GM23248 (cell line): ENCODE results near the gene KCNJ1.

Experiments used
- EZH2 ChIP-seq: fragments of 200-600 bp; sonication (generic); IDR thresholded peaks from 2 replicates; pipeline ENCODE4 v1.6.1; 2018; ENCODE audit warnings: antibody characterized with exemption, mild to moderate bottlenecking; ENCODE audit not compliant: insufficient read depth, poor library complexity, severe bottlenecking
- EZH2phosphoT487 ChIP-seq: fragments of 200-600 bp; sonication (generic); IDR thresholded peaks from 2 replicates; pipeline ENCODE4 v1.6.1; 2018; ENCODE audit warnings: antibody characterized with exemption, moderate library complexity, mild to moderate bottlenecking, low read depth; ENCODE audit not compliant: insufficient read depth

- TF ChIP-seq EZH2phosphoT487: no peak
- no peak for TF ChIP-seq EZH2
Measured at GRCh38 chr11:128810784-128811514, 56.1 kb downstream of the KCNJ1 start.
